Breast epithelium (tissue), 3 donors: Measurements from ENCODE around the gene NOTCH3.

Experiments
- CTCF ChIP-seq, 3 donors: fragments of 450-650 bp; IDR thresholded peaks; one replicate each; pipeline ENCODE4 v1.5.1; 2016 to 2017; ENCODE audit warnings: antibody characterized with exemption in 3 of 3, mild to moderate bottlenecking in 3 of 3, moderate library complexity in 3 of 3
- POLR2A ChIP-seq: fragments of 450-650 bp; IDR thresholded peaks from one replicate; pipeline ENCODE4 v1.6.1; 2016; ENCODE audit warnings: antibody characterized with exemption, mild to moderate bottlenecking, moderate library complexity

- TF ChIP-seq POLR2A: no peak
- no peak for TF ChIP-seq CTCF (IDR thresholded peaks at IDR 0.05)
These were observed 49.8 kb upstream of the NOTCH3 start for GRCh38 chr19:15250640-15250993.
